Muscle layer of colon (tissue), 2 donors: ENCODE data around the gene BID.

Experiments used
- H3K27ac ChIP-seq: one replicate; pipeline ENCODE4 v1.7.0; 2013; ENCODE audit warnings: low read depth, mild to moderate bottlenecking, low read length, moderate library complexity
- H3K27me3 ChIP-seq, 2 donors: one replicate each; pipeline ENCODE4 v1.7.0; 2013; ENCODE audit warnings: low read length in 2 of 2, mild to moderate bottlenecking in 2 of 2; ENCODE audit not compliant: insufficient read depth in 2 of 2, control insufficient read depth in 1 of 2
- H3K36me3 ChIP-seq: one replicate; pipeline ENCODE4 v1.7.0; 2013; ENCODE audit warnings: mild to moderate bottlenecking, low read length; ENCODE audit not compliant: insufficient read depth
- H3K4me1 ChIP-seq: one replicate; pipeline ENCODE4 v1.7.0; 2013; ENCODE audit warnings: mild to moderate bottlenecking, low read length; ENCODE audit not compliant: insufficient read depth
- H3K4me3 ChIP-seq, 2 donors: one replicate each; pipeline ENCODE4 v1.7.0; 2013; ENCODE audit warnings: low read length in 2 of 2, low read depth in 1 of 2, mild to moderate bottlenecking in 1 of 2, moderate library complexity in 1 of 2
- H3K9ac ChIP-seq: one replicate; pipeline ENCODE4 v1.7.0; 2013; ENCODE audit warnings: low read length
- H3K9me3 ChIP-seq: one replicate; pipeline ENCODE4 v1.7.0; 2013; ENCODE audit warnings: mild to moderate bottlenecking, low read length
- donor health status: abdominal sarcoma.
- donor health status: Adenocarcinoma of cecum.

Gene BID

GRCh38 chr22:17802411-17802810 is 28.1 kb upstream of the BID start:
- Histone ChIP-seq H3K27ac (no peak overlapping the region), H3K4me1 (no peaks in the 10 kb centered on the region), H3K4me3 (no peak overlapping the region), H3K36me3 (peaks cover 40% of the 10 kb centered on the region), H3K9ac (no peak overlapping the region), H3K9me3 (no peaks in the 10 kb centered on the region), H3K27me3 (no peaks in the 10 kb centered on the region)

- Histone ChIP-seq H3K9me3 (no peaks in the 10 kb centered on the region), H3K4me3 (no peak overlapping the region), H3K36me3 (peaks cover 29% of the 10 kb centered on the region), H3K4me1 (no peaks in the 10 kb centered on the region), H3K27me3 (no peaks in the 10 kb centered on the region), H3K9ac (no peak overlapping the region), H3K27ac (no peak overlapping the region)
Measured at GRCh38 chr22:17797721-17798559, 23.7 kb upstream of the BID start.

GRCh38 chr22:17796695-17797094 is 22.4 kb upstream of the BID start:
- Histone ChIP-seq H3K4me3 (no peak overlapping the region), H3K36me3 (peaks cover 25% of the 10 kb centered on the region), H3K27me3 (no peaks in the 10 kb centered on the region), H3K9ac (no peak overlapping the region), H3K9me3 (no peaks in the 10 kb centered on the region), H3K27ac (no peak overlapping the region), H3K4me1 (no peaks in the 10 kb centered on the region)

- H3K27ac ChIP-seq, result no peak overlapping the region
- H3K9ac ChIP-seq, result no peak overlapping the region
- H3K4me1 ChIP-seq, result no peaks in the 10 kb centered on the region
- H3K27me3 ChIP-seq, result no peaks in the 10 kb centered on the region
- no peaks in the 10 kb centered on the region for H3K9me3 ChIP-seq
- H3K4me3 ChIP-seq, result no peak overlapping the region
- H3K36me3 ChIP-seq, result peaks cover 31% of the 10 kb centered on the region
Measured at GRCh38 chr22:17795661-17796548, 21.6 kb upstream of the BID start.

- Histone ChIP-seq H3K9me3 (no peaks in the 10 kb centered on the region), H3K9ac (no peak overlapping the region), H3K4me1 (no peaks in the 10 kb centered on the region), H3K27me3 (no peaks in the 10 kb centered on the region), H3K27ac (no peak overlapping the region), H3K4me3 (no peak overlapping the region), H3K36me3 (peaks cover 40% of the 10 kb centered on the region)
Measured at GRCh38 chr22:17794726-17795542, 20.7 kb upstream of the BID start.

- Histone ChIP-seq H3K36me3 (peaks cover 46% of the 10 kb centered on the region), H3K4me3 (no peak overlapping the region), H3K9me3 (no peaks in the 10 kb centered on the region), H3K4me1 (no peaks in the 10 kb centered on the region), H3K27ac (no peak overlapping the region), H3K27me3 (no peaks in the 10 kb centered on the region), H3K9ac (no peak overlapping the region)
Measured at GRCh38 chr22:17792854-17793434, 18.7 kb upstream of the BID start.

- H3K9ac ChIP-seq, result no peak overlapping the region
- H3K36me3 ChIP-seq, result peaks cover 46% of the 10 kb centered on the region
- peaks cover under 1% of the 10 kb centered on the region for H3K4me1 ChIP-seq
- H3K4me3 ChIP-seq, result no peak overlapping the region
- no peaks in the 10 kb centered on the region for H3K9me3 ChIP-seq
- H3K27ac ChIP-seq, result no peak overlapping the region
- no peaks in the 10 kb centered on the region for H3K27me3 ChIP-seq
Measured at GRCh38 chr22:17792299-17792698, 18.0 kb upstream of the BID start.

GRCh38 chr22:17791196-17791595 is 16.9 kb upstream of the BID start:
- Histone ChIP-seq H3K4me3 (no peak overlapping the region), H3K9me3 (no peaks in the 10 kb centered on the region), H3K36me3 (peaks cover 42% of the 10 kb centered on the region), H3K4me1 (peaks cover 12% of the 10 kb centered on the region), H3K27me3 (no peaks in the 10 kb centered on the region), H3K27ac (no peak overlapping the region), H3K9ac (no peak overlapping the region)

- no peak overlapping the region for H3K27ac ChIP-seq
- no peaks in the 10 kb centered on the region for H3K9me3 ChIP-seq
- H3K9ac ChIP-seq, result no peak overlapping the region
- peaks cover 33% of the 10 kb centered on the region for H3K36me3 ChIP-seq
- no peaks in the 10 kb centered on the region for H3K27me3 ChIP-seq
- no peak overlapping the region for H3K4me3 ChIP-seq
- H3K4me1 ChIP-seq, result peaks cover 13% of the 10 kb centered on the region
Measured at GRCh38 chr22:17789379-17790200, 15.3 kb upstream of the BID start.

GRCh38 chr22:17788528-17789378 is 14.5 kb upstream of the BID start:
- no peak overlapping the region for H3K27ac ChIP-seq
- no peak overlapping the region for H3K9ac ChIP-seq
- H3K36me3 ChIP-seq, result peaks cover 25% of the 10 kb centered on the region
- H3K27me3 ChIP-seq, result no peaks in the 10 kb centered on the region
- H3K9me3 ChIP-seq, result no peaks in the 10 kb centered on the region
- H3K4me1 ChIP-seq, result peaks cover 13% of the 10 kb centered on the region
- H3K4me3 ChIP-seq, result no peak overlapping the region
